GM19397 (cell line): ENCODE data around the gene CMC2.

ENCODE experiments used
- ATAC-seq: cut with Tn5 transposase; IDR thresholded peaks from one replicate; pipeline ENCODE4 v1.9.1; 2021; ENCODE audit warnings: mild to moderate bottlenecking, moderate library complexity; ENCODE audit not compliant: unreplicated experiment

Gene CMC2

DNA sequence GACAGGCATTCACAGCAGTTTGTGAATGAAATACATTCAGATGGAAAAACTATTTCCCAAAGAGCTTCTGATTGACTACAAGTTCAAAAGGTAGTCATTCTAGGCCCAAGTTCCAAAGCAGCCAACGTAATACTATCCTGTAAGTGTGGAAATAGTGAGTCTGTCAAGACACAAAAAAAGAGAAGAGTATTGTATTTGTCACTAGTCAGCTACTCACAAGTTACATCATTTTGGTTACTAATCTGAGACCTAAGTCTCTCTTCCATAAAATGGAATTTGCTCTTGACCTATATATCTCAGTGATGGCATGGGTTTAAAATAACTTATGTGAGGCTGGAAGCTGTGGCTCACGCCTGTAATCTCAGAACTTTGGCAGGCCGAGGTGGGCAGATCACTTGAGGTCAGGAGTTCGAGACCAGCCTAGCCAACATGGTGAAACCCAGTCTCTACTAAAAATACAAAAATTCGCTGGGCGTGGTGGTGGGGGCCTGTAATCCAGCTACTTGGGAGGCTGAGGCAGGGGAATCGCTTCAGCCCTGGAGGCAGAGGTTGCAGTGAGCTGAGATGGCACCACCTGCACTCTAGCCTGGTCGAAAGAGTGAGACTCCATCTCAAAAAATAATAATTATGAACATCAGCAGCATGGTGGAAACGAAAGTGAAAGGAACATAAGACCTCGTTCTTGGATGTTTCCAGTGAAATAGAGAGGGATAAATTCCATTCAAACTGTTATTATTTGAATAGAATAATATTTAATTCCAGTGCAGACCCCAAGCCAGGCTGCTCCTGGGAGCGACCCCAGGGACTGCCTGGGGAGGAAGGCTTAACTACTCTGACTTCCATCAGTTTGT lies 2.9 kb downstream of the CMC2 start:
- no peak for ATAC-seq

DNA sequence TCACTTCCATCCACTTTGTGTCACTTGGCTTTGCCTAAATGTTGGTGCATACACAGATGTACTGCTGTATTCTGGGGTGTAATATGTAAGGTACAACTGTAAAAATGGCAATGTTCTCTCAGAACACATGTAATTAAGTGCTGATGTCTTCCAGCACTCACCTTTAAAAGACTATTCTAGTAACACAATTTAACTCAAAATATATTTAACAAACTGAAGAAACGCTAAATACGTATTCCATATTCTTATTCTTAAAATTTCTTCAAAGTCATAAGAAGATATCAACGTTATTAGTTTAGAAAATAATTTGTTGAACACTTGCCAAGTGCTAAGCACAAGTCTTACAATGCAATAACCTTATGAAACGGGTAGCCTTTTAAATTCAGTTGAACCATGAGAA lies 3.6 kb downstream of the CMC2 start:
- ATAC-seq = no peak

DNA sequence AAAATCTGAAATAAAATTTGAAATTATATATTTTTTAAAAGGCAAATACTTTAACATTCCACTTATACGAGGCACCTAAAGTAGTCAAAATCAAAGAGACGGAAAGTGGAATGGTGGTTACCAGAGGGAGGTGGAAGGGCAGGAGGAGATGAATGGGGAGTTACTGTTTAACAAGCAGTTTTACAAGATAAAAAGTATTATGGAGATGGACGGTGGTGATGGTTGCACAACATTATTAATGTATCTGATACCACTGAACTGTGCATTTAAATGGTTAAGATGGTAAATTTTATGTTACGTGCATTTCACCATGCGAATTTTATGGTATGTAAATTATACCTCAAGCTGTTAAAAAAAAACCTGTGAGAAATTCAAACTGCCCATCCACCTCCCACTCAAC lies 5.4 kb downstream of the CMC2 start:
- no peak for ATAC-seq

DNA sequence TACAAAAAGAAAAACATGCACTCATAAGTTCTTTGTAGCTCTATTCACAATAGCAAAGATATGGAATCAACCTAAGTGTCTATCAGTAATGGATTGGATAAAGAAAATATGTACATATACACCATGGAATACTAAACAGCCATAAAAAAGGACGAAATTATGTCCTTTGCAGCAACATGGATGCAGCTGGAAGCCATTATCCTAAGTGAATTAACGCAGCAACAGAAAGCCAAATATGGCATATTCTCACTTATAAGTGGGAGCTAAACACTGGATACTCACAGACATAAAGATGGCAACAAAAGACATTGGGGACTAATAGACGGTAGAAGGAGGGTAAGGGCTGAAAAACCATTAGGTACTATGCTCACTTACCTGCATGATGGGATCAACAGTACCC lies 5.8 kb downstream of the CMC2 start:
- ATAC-seq = no peak

DNA sequence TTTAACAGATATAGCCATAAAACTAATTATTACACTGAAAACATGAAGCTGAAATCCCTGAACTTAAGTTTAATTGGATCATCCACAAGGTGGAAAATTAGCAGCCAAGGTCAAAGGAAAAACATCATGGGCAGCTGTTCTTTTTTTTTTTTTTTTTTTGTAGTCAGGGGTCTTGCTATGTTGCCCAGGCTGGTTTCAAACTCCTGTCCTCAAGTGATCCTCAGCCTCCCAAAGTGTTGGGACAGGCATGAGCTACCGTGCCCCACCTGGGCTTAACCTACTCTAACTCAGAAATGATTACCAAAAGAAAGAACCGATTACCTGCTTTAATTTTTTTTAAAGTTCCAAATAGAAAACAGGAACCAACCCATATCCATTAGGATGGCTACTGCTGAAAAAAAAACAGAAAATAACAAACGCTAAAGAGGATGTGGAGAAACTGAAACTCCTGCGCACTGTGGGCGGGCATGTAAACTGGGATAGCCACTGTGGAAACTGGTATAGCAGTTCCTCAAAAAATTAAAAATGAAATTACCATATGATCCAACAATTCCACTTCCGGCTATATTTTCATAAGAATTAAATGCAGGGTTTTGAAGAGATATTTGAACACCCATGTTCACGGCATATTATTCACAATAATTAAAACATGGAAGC lies 8.6 kb downstream of the CMC2 start:
- no peak for ATAC-seq

DNA sequence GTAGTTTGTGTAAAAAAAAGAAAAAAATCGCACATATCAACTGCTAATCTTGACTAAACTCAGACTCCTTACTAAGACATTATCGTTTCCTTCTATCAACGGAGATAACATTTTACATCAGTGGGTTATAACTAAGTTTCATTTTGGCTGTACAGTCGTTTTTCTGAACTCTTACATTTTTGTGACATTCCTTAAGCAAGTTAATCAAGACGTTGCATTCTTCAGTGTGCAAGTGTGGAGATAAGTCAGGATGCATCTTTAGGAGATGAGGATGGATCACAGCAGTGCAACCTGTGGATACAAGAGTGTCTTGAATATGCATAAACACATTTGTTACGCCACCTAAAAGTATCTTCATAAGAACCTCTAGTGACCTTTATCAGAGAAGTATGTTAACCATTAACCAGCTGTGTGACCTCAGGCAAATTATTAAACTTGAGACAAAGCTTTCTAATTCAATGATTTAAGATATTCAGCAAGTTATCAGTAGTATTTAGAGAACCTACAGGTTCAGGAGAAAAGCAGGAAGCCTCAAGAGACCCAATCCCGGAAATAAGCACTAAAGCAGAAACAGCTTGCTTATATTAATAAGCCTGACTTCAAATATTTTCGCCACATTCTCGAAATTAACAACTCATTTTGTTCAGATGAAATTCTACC lies 9.4 kb downstream of the CMC2 start:
- peak; percentile 47 for ATAC-seq

DNA sequence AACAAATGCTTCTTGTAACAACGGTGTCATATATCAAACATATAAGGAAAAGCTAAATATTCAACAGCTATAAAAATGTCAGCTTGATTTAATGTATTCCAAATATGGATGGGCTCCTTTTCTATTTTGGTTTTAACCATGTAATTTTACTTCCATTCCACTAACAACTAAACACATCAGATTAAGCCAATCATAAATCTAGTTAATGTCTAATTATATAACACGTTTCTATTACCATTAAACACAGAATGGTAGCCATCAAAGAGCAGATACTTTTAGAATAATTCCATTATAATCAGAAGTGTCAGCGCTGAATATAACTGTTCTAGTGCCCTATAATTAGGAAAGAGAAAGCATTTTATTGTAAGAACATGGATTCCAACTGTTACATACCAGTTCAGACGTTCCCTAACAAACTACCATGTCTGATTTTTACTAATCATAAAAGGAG lies 10.0 kb downstream of the CMC2 start:
- no peak for ATAC-seq

DNA sequence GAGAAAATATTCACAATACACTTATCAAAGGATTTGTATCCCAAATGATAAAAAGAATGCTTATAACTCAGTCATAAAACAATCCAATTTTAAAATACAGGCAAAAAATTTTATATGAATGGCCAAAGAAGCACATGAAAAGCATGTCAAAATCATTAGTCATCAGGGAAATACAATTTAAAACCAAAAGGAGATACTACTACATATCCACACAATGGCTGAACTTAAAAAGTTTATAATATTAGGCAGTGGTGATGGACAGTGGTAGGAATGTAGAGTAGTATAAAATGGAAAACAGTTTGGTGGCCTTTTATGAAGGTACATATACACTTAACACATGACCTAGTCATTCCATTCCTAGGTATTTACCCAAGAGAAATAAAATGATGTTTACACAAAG lies 12.2 kb downstream of the CMC2 start:
- no peak for ATAC-seq

DNA sequence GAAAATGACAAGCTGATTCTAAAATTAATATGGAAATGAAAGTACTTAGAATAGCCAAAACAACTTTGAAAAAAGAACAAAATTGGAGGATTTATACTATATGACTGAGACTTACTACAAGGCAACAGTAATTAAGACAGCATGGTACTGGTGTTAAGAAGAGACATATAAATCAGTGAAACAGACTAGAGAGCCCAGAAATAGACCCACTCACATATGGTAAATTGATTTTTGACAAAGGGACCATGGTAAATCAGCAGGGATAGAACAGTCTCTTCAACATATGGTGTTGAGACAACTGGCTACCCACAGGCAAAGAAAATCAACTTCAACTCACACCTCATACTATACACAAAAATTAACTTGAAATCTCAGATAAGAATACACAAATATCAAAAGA lies 12.9 kb downstream of the CMC2 start:
- ATAC-seq = no peak

DNA sequence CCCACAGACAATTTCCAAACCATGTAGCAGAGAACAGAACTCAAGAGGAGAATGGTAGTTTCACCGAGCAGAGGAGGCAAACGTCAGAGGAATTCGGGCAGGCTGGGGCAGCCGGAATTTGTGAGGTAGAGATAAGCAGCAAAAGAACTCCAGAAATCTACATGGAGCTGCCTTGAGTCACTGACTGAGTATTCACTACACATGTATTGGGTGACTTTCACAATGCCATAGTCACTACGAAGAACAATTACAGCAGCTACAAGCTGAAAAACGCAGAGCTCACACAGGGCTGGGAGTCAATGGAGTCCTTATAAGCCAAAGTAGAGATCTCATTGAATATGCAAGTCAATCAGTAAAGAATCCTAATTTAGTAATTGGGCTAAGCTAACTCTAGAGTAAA lies 13.4 kb downstream of the CMC2 start:
- ATAC-seq = no peak

DNA sequence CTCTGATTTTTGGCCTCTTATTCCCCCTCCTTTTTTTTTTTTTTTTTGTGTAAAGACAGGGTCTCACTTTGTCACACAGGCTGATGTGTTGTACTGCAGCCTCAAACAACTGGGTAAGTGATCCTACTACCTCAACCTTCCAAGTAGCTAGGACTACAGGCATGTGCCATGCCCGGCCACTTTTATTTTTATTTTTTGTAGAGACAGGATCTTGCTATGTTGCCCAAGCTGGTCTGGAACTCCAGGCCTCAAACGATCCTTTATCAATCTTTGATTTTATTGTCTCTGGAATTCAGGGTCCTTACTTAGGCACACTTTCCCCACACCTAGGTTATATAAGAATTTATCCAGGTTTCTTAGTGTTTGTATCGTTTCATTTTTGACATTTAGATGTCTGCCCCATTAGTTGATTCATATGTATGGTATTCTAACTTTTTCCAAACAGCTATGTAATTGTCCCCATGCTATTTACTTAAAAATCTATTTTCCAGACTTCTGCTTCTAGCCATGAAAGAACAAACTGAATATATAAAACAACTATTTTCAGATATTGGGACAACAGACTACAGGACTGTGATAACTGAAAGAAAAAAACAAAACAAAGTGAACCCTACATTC lies 13.9 kb downstream of the CMC2 start:
- ATAC-seq = no peak

DNA sequence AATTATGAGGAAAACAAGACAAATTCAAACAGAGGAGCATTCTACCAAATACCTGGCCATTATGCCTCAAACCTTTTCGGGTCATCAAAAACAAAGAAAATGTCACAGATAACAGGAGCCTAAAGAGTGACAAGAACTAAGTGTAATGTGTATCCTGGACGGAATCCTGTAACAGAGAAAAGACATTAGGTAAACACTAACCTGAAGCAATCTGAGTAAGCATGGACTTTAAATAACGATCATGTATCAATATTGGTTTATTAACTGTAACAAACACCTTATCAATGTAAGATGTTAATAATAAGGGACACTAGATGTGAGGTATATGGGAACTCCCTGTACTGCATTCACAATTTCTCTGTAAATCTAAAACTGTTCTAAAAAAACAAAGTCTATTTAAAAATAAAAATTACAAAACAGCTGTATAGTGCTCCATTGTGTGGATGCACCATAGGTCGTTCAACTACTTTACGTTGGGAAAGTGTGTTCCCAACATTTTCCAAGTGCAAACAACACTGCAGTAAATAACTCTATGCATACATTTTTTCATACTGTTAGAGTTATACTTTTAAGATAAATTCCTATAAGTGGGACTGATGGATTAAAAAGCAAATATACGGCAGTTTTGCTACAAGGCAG lies 14.8 kb downstream of the CMC2 start:
- no peak for ATAC-seq

DNA sequence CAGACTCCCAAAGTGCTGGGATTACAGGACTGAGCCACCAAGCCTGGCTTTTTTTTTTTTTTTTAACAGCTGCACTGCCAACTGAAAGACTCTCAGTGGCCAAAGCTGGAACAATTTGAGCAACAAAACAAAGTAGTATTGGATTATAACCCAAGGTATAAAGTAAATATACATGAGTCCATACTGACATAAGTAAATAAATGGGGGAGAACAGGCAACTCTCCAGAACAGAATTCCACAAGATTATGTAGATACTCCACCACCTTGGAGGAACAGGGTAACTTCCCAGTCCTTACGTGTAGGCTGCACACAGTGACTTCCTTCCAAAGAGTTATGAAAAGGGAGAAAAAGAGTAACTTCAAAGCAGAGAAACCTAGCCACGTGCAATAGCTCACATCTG lies 15.7 kb downstream of the CMC2 start:
- no peak for ATAC-seq

DNA sequence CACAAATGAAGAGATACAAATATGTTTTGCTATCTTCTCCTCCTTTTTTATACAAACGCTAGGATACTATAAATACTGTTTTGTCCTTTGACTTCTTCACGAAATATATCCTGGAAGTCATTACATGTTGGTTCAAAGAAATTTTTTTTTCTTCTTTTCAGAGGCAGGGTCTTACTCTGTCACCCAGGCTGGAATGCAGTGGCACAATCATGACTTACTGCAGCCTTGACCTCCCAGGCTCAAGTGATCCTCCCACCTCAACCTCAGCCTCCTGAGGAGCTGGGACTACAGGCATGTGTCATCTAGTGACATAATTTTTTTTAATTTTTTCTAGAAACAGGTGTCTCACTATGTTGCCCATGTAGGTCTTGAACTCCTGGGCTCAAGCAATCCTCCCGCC lies 16.1 kb downstream of the CMC2 start:
- no peak for ATAC-seq

DNA sequence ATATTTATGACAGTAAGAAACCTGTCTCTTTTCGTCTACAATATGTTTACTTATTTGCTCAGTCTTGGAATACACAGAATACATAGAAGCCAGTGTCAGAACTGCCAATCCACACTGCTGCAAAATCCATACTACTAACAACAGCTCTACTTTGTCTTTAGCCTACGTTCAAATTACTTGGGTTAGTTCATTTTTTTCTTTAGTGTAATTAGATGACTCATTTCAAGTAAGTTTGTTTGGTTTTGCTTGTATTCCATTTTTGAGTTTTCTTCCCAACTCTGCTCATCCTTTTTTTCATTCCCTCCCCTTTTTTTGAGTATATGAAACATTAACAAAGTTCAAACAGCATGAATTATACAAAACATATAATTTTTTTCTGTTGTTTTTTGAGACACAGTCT lies 16.9 kb downstream of the CMC2 start:
- ATAC-seq = no peak

DNA sequence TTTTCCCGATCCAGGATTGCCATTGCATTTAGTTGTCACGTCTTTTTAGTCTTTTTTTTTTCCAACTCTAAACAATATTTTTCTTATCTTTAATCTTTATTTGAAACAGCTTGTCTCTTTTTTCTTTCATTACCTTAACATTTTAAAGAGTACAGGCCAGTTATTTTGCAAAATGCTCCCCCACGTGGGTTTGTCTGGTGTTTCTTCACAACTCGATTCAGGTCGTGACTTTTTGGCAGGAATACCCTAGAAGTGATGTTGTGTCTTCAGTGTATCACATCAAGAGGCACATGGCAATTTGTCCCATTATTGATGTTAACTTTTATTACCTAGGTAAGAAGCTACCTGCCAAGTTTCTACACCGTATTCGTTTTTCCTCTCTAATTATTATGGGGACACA lies 17.9 kb downstream of the CMC2 start:
- no peak for ATAC-seq

DNA sequence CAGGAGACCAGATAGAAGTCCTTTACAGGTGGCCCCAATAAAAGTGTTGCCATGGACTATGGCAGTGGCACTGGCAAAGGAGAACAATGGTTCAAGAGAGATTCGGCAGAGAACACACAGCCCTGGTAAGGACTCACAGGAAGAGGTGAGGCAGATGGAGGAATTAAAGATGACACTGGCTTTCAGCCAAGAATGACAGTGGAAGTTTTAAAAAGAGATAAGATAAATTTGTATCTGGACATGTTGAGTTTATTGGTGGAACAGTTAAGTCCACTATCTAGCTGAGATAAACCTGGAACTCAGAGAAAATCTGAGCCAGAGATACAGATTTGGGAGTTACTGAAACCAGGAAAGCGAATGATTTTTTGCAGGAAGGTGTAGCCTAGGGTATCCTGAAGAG lies 20.1 kb downstream of the CMC2 start:
- no peak for ATAC-seq

DNA sequence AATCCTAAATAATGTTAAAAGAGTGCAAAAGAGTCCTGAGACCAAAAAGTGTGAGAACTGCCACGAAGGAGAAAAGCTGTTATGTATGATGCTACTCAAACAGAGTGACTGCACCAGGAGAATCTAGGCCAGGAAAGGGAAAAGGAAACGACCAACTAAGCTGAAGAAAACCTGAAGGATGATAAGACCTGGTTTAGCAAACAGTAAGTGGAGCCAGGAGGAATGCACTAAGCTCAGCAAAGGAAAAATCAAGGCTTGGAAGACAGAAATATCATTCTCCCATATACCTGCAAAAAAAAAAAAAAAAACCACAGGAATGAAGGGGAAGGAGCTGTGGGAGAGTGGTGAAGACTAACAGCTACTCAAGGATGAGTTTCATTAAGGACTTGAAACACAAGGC lies 21.1 kb downstream of the CMC2 start:
- no peak for ATAC-seq

DNA sequence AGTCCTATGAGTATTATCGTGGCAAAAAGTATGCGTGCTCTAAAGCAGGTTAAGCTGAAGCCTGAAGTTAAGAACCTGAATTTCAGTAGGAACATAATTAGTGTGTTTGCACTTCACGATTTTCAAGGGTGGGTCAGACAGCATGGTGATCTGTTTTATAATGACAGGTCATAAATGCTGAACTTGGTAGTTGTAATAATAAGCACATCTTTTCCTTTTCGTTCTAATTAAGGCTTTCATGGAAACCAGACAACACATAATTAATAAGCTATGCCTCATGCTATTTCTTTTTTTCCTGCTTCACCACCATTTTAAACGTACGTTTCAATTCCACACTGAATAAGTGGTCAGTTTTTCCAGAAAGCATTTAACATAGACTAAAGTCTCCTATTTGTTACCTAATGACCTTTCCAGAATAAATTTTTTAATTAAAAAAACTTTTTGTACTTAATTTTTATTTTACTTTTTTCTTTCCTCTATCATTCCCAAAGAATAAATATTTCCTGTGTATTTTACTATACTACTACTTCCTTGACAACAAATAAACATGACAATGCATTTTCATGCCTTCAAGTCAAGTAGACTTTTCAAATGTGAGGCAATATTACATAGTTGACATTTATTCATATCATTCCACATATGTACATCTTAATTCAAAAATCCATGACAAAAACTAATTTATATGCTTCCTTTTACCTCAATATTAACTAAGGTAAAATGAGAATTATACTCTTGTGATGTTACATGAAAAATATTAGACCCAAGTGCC lies 22.4 kb downstream of the CMC2 start:
- no peak for ATAC-seq

DNA sequence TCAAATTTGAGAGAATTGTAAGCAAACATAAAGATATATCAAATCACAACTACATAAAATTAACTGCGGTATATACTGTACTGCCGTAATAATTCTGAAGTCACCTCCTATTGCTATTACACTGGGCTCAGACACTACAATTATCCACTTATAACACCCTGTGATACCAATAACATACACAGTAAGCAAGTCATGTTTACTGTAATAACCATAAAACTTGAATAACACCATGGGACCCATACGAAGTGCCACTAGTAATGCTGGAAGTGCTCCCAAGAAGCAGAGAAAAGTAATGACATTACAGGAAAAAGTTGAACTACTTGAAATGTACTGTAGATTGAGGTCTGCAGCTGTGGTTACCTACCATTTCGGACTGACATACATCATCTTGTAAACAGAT lies 24.0 kb downstream of the CMC2 start:
- no peak for ATAC-seq
